HG03558 (cell line): Measurements from ENCODE around the gene THSD7A.

Experiments
- ATAC-seq: cut with Tn5 transposase; IDR thresholded peaks from one replicate; pipeline ENCODE4 v1.9.1; 2021; ENCODE audit warnings: moderate number of reproducible peaks; ENCODE audit not compliant: unreplicated experiment; ENCODE audit errors: extremely low read depth

Gene THSD7A

GRCh38 chr7:11430841-11431240 is 401.2 kb downstream of the THSD7A start:
- ATAC-seq: no peak

DNA sequence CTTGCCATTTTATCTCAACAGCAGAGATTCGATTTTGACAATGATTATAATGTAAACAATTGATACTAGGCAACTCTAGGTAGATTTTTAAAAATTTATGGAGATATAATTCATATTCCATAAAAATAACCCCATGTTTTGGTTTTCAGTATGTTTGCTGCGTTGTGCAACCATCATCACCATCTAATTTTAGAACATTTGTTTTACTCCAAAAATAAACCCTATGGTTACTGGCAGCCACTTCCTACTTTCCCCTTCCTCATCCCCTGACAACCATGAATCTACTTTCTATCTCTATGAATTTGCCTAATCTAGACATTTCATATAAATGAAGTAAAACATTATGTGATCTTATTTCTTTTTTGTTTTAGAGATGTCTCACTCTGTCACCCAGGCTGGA is 401.9 kb downstream of the THSD7A start:
- no peak for ATAC-seq

DNA sequence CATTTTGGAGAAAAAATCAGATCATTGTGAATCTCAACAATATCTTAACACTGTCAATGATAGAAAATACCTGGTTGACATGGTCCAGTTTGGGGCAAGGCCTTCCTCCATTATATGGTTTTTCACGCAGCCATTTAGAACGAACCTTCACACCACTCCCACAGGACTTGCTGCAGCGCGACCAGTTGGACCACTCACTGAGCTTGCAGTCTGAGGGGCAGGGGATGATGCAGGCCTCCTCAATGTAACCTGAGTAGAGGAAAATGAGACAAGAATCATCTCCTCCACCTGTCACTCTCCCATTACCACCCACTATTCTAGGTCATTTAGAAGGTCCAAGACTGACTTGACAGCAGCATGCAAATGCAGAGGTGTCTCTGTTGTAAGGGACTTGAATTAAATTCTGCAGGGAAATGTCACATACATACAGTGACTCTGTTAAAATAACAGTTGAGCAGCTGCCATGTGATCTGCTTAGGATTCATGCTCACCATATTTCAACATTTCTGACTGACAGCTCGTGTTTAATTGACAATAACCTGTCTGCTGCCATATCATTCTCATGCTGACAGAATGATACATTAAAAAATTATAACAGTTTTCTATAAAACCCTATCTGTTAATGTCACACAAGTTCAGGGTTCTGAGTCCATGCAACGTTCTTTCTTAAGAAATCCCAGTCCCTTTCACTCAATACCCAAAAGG is 403.0 kb downstream of the THSD7A start:
- no peak for ATAC-seq

GRCh38 chr7:11427686-11428273 is 404.2 kb downstream of the THSD7A start:
- peak; percentile 68 for ATAC-seq

GRCh38 chr7:11424006-11424405 is 408.0 kb downstream of the THSD7A start:
- no peak for ATAC-seq

DNA sequence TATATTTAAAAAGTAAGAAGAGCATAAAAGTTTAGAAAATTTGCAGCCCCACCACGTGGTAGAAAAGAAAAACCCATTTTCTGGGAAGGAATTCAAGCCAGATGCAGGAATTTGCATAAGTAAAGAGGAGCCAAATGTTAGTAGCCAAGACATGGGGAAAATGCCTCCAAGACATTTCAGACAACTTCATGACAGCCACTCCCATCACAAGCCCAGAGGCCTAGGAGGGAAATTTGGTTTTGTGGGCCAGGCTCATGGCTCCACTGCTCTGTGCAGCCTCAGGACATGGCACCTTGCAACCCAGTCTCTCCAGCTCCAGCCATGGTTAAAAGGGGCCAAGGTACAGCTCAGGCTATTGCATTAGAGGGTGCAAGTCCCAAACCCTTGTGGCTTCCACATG is 411.9 kb downstream of the THSD7A start:
- ATAC-seq: no peak

- ATAC-seq: no peak
These were observed 415.1 kb downstream of the THSD7A start for GRCh38 chr7:11416641-11417458.

DNA sequence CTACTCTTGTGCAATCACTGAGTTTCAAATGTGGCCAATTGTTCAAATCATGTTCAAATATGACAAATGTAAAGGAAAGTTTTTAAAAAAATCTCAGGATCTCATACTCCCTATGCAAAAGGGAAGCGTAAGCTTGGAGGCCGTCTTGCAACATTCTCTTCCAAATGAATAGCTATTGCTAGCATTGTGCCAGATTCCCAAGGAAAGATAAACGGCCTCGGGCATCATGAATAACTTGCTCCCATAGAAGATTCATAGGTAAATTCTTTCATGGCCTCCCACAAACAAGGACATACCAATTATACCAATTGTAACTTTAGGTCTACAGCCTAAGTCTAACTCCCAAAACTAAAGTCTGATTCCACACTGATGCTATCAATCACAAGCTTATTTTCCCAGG is 416.9 kb downstream of the THSD7A start:
- ATAC-seq: no peak

DNA sequence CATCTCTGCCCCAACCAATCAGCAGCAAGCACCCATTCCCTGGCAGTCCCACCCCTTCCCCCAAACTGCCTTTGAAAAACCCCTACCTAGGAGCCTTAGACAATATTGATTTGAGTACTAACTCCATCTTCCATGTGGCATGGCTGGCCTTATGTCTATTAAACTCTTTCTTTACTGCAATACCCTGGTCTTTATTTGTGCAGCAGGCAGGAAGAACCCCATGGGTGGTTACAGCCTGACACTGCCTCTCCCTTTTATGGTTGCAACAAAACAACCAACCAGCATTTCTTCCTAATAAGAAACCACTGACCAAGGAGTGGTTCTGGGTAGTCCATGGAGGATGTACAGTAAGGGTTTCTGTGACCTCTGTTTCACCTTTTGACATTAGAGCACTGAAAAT is 418.1 kb downstream of the THSD7A start:
- no peak for ATAC-seq

- ATAC-seq: no peak
These were observed 420.0 kb downstream of the THSD7A start for GRCh38 chr7:11412036-11412435.

- ATAC-seq: no peak
These were observed 421.0 kb downstream of the THSD7A start for GRCh38 chr7:11410656-11411644.

DNA sequence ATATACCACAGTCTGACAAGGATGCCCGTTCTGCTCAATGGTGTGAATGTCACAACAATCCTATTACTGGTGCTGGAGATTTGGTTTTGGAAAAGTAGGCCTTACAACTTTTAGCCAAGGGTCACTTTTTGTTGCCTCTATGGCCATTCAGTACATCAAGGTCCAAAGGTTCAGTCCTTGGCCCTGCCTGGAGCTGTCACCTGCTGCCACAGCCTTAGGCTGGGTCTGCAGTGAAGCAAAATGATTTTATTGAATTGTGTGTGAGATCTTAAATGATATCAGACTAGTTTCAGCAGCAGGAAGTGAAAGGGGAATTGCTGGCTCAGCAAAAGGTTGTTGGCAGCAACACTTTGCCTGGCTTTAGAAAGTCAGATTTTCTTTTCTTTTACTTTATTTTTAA is 427.6 kb downstream of the THSD7A start:
- no peak for ATAC-seq

GRCh38 chr7:11403781-11404180 is 428.2 kb downstream of the THSD7A start:
- ATAC-seq: no peak

- ATAC-seq: no peak
These were observed 437.6 kb downstream of the THSD7A start for GRCh38 chr7:11394438-11394837.

- ATAC-seq: no peak
These were observed 452.4 kb downstream of the THSD7A start for GRCh38 chr7:11379641-11380040.

GRCh38 chr7:11376529-11376928 is 455.5 kb downstream of the THSD7A start:
- no peak for ATAC-seq

GRCh38 chr7:11374629-11375028 is 457.4 kb downstream of the THSD7A start:
- ATAC-seq: no peak

DNA sequence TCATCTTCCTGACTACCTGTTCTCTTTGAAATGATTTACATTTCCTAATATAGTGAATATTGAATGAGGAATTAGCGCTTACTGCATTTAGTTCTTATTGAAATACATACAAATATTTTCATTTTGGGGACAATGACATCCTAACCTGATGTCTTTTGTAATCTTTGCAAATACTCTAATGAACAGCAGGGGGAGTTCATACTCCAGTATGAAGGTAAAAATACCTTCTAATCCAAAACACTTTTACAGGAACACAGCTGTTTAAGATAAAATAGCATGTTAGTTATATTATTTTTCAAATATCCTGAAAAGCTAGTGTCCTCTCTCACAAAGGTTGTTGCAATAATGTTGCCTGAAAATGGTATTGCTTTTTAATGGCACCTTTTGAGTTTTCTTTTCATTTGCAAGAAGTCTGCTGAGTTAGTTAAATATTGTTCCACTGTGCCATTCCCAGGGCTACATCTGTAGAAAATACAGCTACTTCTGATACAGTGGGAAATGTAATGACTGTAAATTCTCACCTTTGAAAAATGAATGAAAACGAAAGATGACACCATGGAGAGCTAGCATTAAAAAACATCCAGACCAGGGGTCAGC is 458.4 kb downstream of the THSD7A start:
- ATAC-seq: no peak

- ATAC-seq: no peak
These were observed 462.3 kb downstream of the THSD7A start for GRCh38 chr7:11369696-11370095.

- ATAC-seq: no peak
These were observed 465.9 kb downstream of the THSD7A start for GRCh38 chr7:11366118-11366517.
